Keratinocyte (primary cell): ENCODE results near the gene RIMKLA. TPM values are rescaled to one million over a fixed set of nuclear protein-coding genes. Genes with fewer than 3 reads are reported as not detected.

Source experiments
- DNase-seq: peaks from one replicate; pipeline ENCODE4 v3.0.0-alpha.2; 2011; ENCODE audit warnings: low read depth, missing footprints, low spot score
- FAIRE-seq: peaks from 2 replicates; lab custom pipeline; 2011; peaks lifted over from hg19 to GRCh38; lab: Jason Lieb, UNC
- H2AFZ ChIP-seq: 2 replicates; pipeline ENCODE4 v1.6.0; 2012; ENCODE audit warnings: low read length, control low read depth, inconsistent platforms; ENCODE audit not compliant: control insufficient read depth
- H3K27ac ChIP-seq: 2 replicates; pipeline ENCODE4 v1.5.1; 2011; ENCODE audit warnings: low read length; ENCODE audit not compliant: control insufficient read depth, insufficient read depth
- H3K27me3 ChIP-seq: 3 replicates; pipeline ENCODE4 v1.6.0; 2011; ENCODE audit warnings: low read length; ENCODE audit not compliant: control insufficient read depth, insufficient read depth; ENCODE audit errors: extremely low read depth
- H3K36me3 ChIP-seq, 2 experiments: 2 replicates in 1 of 2; 3 replicates in 1 of 2; pipeline ENCODE4 v1.5.1; 2011; ENCODE audit warnings: low read length in 2 of 2, mild to moderate bottlenecking in 1 of 2; ENCODE audit not compliant: control insufficient read depth in 2 of 2, insufficient read depth in 2 of 2; ENCODE audit errors: extremely low read depth in 1 of 2
- H3K4me1 ChIP-seq: 3 replicates; pipeline ENCODE4 v1.5.1; 2011; ENCODE audit warnings: low read length; ENCODE audit not compliant: control insufficient read depth, insufficient read depth; ENCODE audit errors: extremely low read depth
- H3K4me2 ChIP-seq: 3 replicates; pipeline ENCODE4 v1.6.0; 2011; ENCODE audit warnings: low read depth, low read length; ENCODE audit not compliant: control insufficient read depth, insufficient read depth; ENCODE audit errors: extremely low read depth
- H3K4me3 ChIP-seq, 3 experiments: fragments of 200-600 bp in 1 of 3; sonication (generic) in 1 of 3; 2 replicates in 2 of 3; 3 replicates in 1 of 3; pipeline ENCODE4 v1.5.1; 2011 to 2016; ENCODE audit warnings: low read length in 3 of 3, mild to moderate bottlenecking in 3 of 3, control low read depth in 2 of 3, inconsistent platforms in 1 of 3, low read depth in 1 of 3, mixed read lengths in 1 of 3, mixed run types in 1 of 3, moderate library complexity in 1 of 3; ENCODE audit not compliant: control insufficient read depth in 2 of 3, insufficient read depth in 2 of 3; ENCODE audit errors: extremely low read depth in 1 of 3
- H3K79me2 ChIP-seq: 2 replicates; pipeline ENCODE4 v1.6.0; 2012; ENCODE audit warnings: low read length; ENCODE audit not compliant: control insufficient read depth, insufficient read depth
- H3K9ac ChIP-seq: 3 replicates; pipeline ENCODE4 v1.6.0; 2011; ENCODE audit warnings: low read length; ENCODE audit not compliant: control insufficient read depth, insufficient read depth; ENCODE audit errors: extremely low read depth
- H3K9me1 ChIP-seq: 3 replicates; pipeline ENCODE4 v1.6.0; 2011; ENCODE audit warnings: low read length; ENCODE audit not compliant: control insufficient read depth, insufficient read depth; ENCODE audit errors: extremely low read depth
- H3K9me3 ChIP-seq: 2 replicates; pipeline ENCODE4 v1.5.1; 2012; ENCODE audit warnings: low read depth, low read length; ENCODE audit not compliant: control insufficient read depth
- H4K20me1 ChIP-seq: 3 replicates; pipeline ENCODE4 v1.6.0; 2011; ENCODE audit warnings: low read length; ENCODE audit not compliant: control insufficient read depth, insufficient read depth; ENCODE audit errors: extremely low read depth
- EZH2 ChIP-seq: IDR thresholded peaks from one replicate; pipeline ENCODE4 v1.6.1; 2012; ENCODE audit warnings: inconsistent platforms, mild to moderate bottlenecking, low read length, moderate library complexity
- dilution Hi-C: fragments of 300-500 bp; cut with MboI; formaldehyde crosslinking; loops from one replicate; pipeline ENCODE4 v1.7.0; 2020; ENCODE audit warnings: low sequenced_read_pairs; ENCODE audit not compliant: extremely low pct_ligation_motif_present
- polyA plus RNA-seq, 5 experiments: library from polyadenylated mRNA; depleted of rRNA in 3 of 5; stranded (reverse) in 3 of 5; stranded (forward) in 1 of 5; unstranded in 1 of 5; fragments of >200 nt; gene quantifications; 1 replicate in 1 of 5; 2 replicates in 3 of 5; 3 replicates in 1 of 5; pipeline versions ENCODE4 v1.2.1 to v1.2.3, GENCODE V29; 2011 to 2012; ENCODE audit warnings: missing spikeins in 2 of 5, low read depth in 1 of 5, low replicate concordance in 1 of 5
- TF ChIP-seq, protein P1 (sequence below), 3 experiments: IDR thresholded peaks in 1 of 3; conservative IDR thresholded peaks in 1 of 3; optimal IDR thresholded peaks in 1 of 3; 2 replicates in 2 of 3; 3 replicates in 1 of 3; pipeline versions ENCODE3 to v1.5.1; 2011; ENCODE audit warnings: low read length in 3 of 3, mild to moderate bottlenecking in 3 of 3, moderate library complexity in 2 of 3, control low read depth in 1 of 3, inconsistent platforms in 1 of 3; ENCODE audit not compliant: insufficient read depth in 2 of 3; ENCODE audit errors: extremely low read depth in 1 of 3

The RIMKLA gene
- polyA plus RNA-seq, 1 donor (not counting 4 experiments of a cell fraction or from before 2014, with no cell fraction given): not detected

DNA sequence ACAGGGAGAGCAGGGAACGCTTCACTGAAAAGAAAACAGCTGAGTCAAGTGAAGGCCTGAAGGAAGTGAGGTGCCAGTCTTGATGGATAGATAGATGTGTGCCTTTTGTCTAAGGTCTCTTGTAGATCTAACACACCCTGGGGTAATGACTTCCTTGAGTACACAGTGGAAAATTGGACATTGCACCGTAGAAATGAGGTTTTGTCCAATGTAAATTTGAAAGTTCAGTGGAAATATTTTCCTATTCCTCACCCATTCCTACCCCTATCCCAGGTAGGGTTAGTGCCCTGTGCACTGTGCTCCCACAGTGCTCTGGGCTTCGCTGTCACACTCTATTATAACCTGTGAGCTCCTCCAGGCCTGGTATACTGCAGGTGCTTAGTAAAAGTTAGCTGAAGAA lies 50.9 kb downstream of the RIMKLA start:
- Histone ChIP-seq H4K20me1 (no peaks in the 10 kb centered on the region), H3K36me3 (no peaks in the 10 kb centered on the region), H3K4me2 (no peak overlapping the region), H3K27ac (no peak overlapping the region), H2AFZ (no peak overlapping the region), H3K9me3 (no peaks in the 10 kb centered on the region), H3K9ac (no peak overlapping the region), H3K4me1 (no peaks in the 10 kb centered on the region), H3K27me3 (no peaks in the 10 kb centered on the region), H3K79me2 (no peaks in the 10 kb centered on the region), H3K9me1 (no peaks in the 10 kb centered on the region), H3K4me3 (no peak overlapping the region)
- no peak for DNase-seq
- no peak for FAIRE-seq
- dilution Hi-C loops: no loop called here
- TF ChIP-seq EZH2: no peak
- TF ChIP-seq, protein P1, sequence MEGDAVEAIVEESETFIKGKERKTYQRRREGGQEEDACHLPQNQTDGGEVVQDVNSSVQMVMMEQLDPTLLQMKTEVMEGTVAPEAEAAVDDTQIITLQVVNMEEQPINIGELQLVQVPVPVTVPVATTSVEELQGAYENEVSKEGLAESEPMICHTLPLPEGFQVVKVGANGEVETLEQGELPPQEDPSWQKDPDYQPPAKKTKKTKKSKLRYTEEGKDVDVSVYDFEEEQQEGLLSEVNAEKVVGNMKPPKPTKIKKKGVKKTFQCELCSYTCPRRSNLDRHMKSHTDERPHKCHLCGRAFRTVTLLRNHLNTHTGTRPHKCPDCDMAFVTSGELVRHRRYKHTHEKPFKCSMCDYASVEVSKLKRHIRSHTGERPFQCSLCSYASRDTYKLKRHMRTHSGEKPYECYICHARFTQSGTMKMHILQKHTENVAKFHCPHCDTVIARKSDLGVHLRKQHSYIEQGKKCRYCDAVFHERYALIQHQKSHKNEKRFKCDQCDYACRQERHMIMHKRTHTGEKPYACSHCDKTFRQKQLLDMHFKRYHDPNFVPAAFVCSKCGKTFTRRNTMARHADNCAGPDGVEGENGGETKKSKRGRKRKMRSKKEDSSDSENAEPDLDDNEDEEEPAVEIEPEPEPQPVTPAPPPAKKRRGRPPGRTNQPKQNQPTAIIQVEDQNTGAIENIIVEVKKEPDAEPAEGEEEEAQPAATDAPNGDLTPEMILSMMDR (optimal IDR thresholded peaks at IDR 0.05 in 1 of 3, IDR thresholded peaks at IDR 0.05 in 1 of 3, conservative IDR thresholded peaks at IDR 0.05 in 1 of 3; ENCODE audit: extremely low read depth in 1 of 3, insufficient read depth in 2 of 3, low read length in 3 of 3): no peak

DNA sequence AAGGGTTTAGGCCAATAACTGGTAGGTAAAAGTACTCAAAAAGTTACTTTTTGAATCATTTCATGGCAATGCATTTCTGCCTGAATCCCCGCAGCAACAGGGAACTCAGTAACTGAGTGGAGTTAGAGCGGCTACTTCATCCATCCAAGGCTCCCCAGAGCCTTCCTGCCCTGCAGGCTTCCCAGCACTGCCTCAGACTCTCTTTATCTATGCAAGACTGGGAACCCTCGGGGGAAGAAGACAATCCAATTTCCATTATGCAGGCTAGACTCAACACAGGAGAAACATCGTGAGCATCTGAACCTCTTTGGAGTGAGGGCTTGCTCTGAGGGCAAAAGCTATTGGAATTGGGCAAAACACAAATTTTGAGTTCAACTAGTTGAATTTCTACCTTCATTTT lies 52.1 kb downstream of the RIMKLA start:
- Histone ChIP-seq H3K36me3 (no peaks in the 10 kb centered on the region), H3K27ac (no peak overlapping the region), H3K27me3 (no peaks in the 10 kb centered on the region), H4K20me1 (no peaks in the 10 kb centered on the region), H3K4me3 (no peak overlapping the region), H3K9me3 (no peaks in the 10 kb centered on the region), H3K4me2 (no peak overlapping the region), H3K4me1 (no peaks in the 10 kb centered on the region), H3K9ac (no peak overlapping the region), H3K79me2 (no peaks in the 10 kb centered on the region), H2AFZ (no peak overlapping the region), H3K9me1 (no peaks in the 10 kb centered on the region)
- no peak for TF ChIP-seq EZH2
- TF ChIP-seq, protein P1 (optimal IDR thresholded peaks at IDR 0.05 in 1 of 3, IDR thresholded peaks at IDR 0.05 in 1 of 3, conservative IDR thresholded peaks at IDR 0.05 in 1 of 3; ENCODE audit: extremely low read depth in 1 of 3, insufficient read depth in 2 of 3, low read length in 3 of 3): no peak
- dilution Hi-C loops: no loop called here
- DNase-seq: no peak
- no peak for FAIRE-seq
